Frontal cortex (tissue), 4 donors: Measurements from ENCODE around the gene CATSPERZ. TPM values are rescaled to one million over a fixed set of nuclear protein-coding genes. Genes with fewer than 3 reads are reported as not detected.

Experiments used
- DNase-seq, 2 donors: peaks; one replicate each; pipeline ENCODE4 v3.0.0; 2012; ENCODE audit warnings: low spot score in 2 of 2
- FAIRE-seq: peaks from 2 replicates; lab custom pipeline; 2012; peaks lifted over from hg19 to GRCh38; lab: Jason Lieb, UNC
- small RNA-seq: library from RNA; depleted of rRNA; stranded (forward); fragments of <200 nt; gene quantifications from one replicate; pipeline ENCODE3, GENCODE V24; 2014
- total RNA-seq: library from RNA; depleted of rRNA; stranded (reverse); fragments of >200 nt; gene quantifications from one replicate; pipeline ENCODE4 v1.2.3, GENCODE V29; 2014
- donor health status: control.
- donor health status: control.
- donor health status: control.

Gene CATSPERZ
- total RNA-seq, 1 donor from 2014 or later = 0.82 TPM

- FAIRE-seq (no peak), DNase-seq (no peak)
These were observed 53.0 kb downstream of the CATSPERZ start for GRCh38 chr11:64352995-64353714.

- no peak for FAIRE-seq
- no peak for DNase-seq
These were observed 53.8 kb downstream of the CATSPERZ start for GRCh38 chr11:64353715-64354506.

Small RNA genes lying within 50 kb of the gene (small RNA-seq; reads per million reads assigned to genes)
- gene MIR7155 = not detected
- gene RF00019 = not detected

Other genes with a start within 250 kb of the CATSPERZ start
- 19.6 TPM for gene MACROD1, start 134.2 kb upstream of the CATSPERZ start, total RNA-seq
- gene STIP1, start 114.2 kb upstream of the CATSPERZ start, total RNA-seq = 91.7 TPM
- gene FERMT3, start 93.6 kb upstream of the CATSPERZ start, total RNA-seq = 0.41 TPM
- 10.6 TPM for gene TRPT1, start 74.2 kb upstream of the CATSPERZ start, total RNA-seq
- 12.6 TPM for gene NUDT22, start 74.1 kb upstream of the CATSPERZ start, total RNA-seq
- 9.8 TPM for gene DNAJC4, start 69.8 kb upstream of the CATSPERZ start, total RNA-seq
- 17.9 TPM for gene VEGFB, start 65.8 kb upstream of the CATSPERZ start, total RNA-seq
- gene FKBP2, start 59.3 kb upstream of the CATSPERZ start, total RNA-seq = 26.1 TPM
- gene PPP1R14B, start 53.4 kb upstream of the CATSPERZ start, total RNA-seq = 102 TPM
- gene PLCB3, start 48.8 kb upstream of the CATSPERZ start, total RNA-seq = 4.9 TPM
- 44.8 TPM for gene BAD, start 15.7 kb upstream of the CATSPERZ start, total RNA-seq
- gene GPR137, start 14.5 kb upstream of the CATSPERZ start, total RNA-seq = 9.8 TPM
- 1.6 TPM for gene KCNK4, start 9.1 kb upstream of the CATSPERZ start, total RNA-seq
- 12.6 TPM for gene ESRRA, start 5.2 kb downstream of the CATSPERZ start, total RNA-seq
- gene TRMT112, start 17.2 kb downstream of the CATSPERZ start, total RNA-seq = 103 TPM
- gene PRDX5, start 17.8 kb downstream of the CATSPERZ start, total RNA-seq = 129 TPM
- gene CCDC88B, start 39.8 kb downstream of the CATSPERZ start, total RNA-seq = 0.82 TPM
- gene RPS6KA4, start 58.8 kb downstream of the CATSPERZ start, total RNA-seq = 9.4 TPM